B cell (primary cell): ENCODE measurements around the gene TAF13.

Experiments
- CTCF ChIP-seq: fragments of 200-600 bp; IDR thresholded peaks from one replicate; pipeline ENCODE4 v1.8.0; 2022; ENCODE audit warnings: antibody characterized with exemption, mild to moderate bottlenecking
- EZH2 ChIP-seq: IDR thresholded peaks from 2 replicates; pipeline ENCODE4 v1.6.1; 2012; ENCODE audit warnings: borderline replicate concordance, low read depth, mild to moderate bottlenecking, moderate library complexity, low read length; ENCODE audit not compliant: insufficient read depth, poor library complexity, severe bottlenecking

- TF ChIP-seq CTCF = no peak
- no peak for TF ChIP-seq EZH2
Observed at GRCh38 chr1:109075531-109076490, at the start of gene TAF13.
